Activated naive CD8-positive, alpha-beta T cell (primary cell): ENCODE results near the gene GDF7.

Source experiments
- H3K27ac Mint-ChIP-seq: one replicate; pipeline ENCODE4 v1.8.0; 2021; ENCODE audit warnings: mixed read lengths
- H3K27me3 Mint-ChIP-seq: one replicate; pipeline ENCODE4 v1.8.0; 2021; ENCODE audit warnings: mixed read lengths
- H3K36me3 Mint-ChIP-seq: one replicate; pipeline ENCODE4 v1.8.0; 2021; ENCODE audit warnings: mixed read lengths
- H3K4me1 Mint-ChIP-seq: one replicate; pipeline ENCODE4 v1.8.0; 2021; ENCODE audit warnings: low read depth, mixed read lengths
- H3K4me3 Mint-ChIP-seq: one replicate; pipeline ENCODE4 v1.8.0; 2021; ENCODE audit warnings: mild to moderate bottlenecking, mixed read lengths
- H3K9me3 Mint-ChIP-seq: one replicate; pipeline ENCODE4 v1.8.0; 2021; ENCODE audit warnings: low read depth, mixed read lengths

The GDF7 gene

DNA sequence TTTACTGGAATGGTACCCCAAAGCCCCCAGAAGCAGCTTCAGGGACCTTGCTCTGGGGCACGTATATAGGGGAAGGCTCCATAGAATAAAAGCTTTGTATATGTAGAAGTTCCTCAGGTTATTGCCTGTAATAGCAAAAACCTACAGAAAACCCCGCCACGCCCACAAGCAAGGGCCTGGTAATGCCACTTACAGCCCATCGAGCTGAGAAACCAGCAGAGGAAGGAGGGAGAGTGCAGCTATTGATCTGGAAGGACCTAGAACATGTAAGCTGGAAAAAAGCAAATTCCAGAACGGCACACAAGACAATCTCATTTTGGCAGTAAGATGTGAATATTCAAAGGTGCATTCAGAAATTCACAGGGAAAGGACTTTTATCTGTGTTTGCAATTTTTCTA is 31.8 kb upstream of the GDF7 start:
- Mint-ChIP-seq H3K4me3 (no peak overlapping the region), H3K9me3 (no peaks in the 10 kb centered on the region), H3K27me3 (no peaks in the 10 kb centered on the region), H3K27ac (peak overlapping the region; percentile 2), H3K36me3 (no peaks in the 10 kb centered on the region), H3K4me1 (no peaks in the 10 kb centered on the region)

- no peaks in the 10 kb centered on the region for H3K36me3 Mint-ChIP-seq
These were observed 31.0 kb upstream of the GDF7 start for GRCh38 chr2:20635675-20636584.

DNA sequence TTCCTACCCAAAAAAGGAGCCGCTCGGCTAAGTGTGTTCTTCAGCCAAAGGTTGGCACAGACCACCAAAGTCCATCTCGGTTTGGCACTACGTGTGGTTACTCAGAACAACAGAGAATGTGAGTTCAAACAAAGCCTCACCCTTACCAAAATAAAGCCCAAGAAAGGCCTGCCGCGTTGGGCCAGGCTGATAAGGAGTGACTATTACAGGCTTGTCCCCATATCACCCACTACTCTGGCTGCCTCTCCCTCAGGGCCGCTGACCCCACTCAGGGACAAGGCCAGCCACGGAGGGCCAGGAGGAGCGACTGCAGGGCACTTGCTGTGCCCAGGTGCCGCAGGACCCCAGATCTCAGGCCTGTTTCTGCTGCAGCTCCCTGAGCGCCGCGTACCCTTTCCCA is 29.8 kb upstream of the GDF7 start:
- H3K9me3 Mint-ChIP-seq, result no peaks in the 10 kb centered on the region
- H3K27ac Mint-ChIP-seq, result no peak overlapping the region
- H3K4me3 Mint-ChIP-seq, result no peak overlapping the region
- H3K36me3 Mint-ChIP-seq, result no peaks in the 10 kb centered on the region
- H3K27me3 Mint-ChIP-seq, result no peaks in the 10 kb centered on the region
- no peaks in the 10 kb centered on the region for H3K4me1 Mint-ChIP-seq

More at GRCh38 chr2:20635675-20636584, 31.0 kb upstream of the GDF7 start:
- Mint-ChIP-seq H3K4me3 (no peak overlapping the region), H3K27me3 (no peaks in the 10 kb centered on the region), H3K27ac (no peak overlapping the region), H3K4me1 (no peaks in the 10 kb centered on the region), H3K9me3 (no peaks in the 10 kb centered on the region)

- no peak overlapping the region for H3K4me3 Mint-ChIP-seq
- no peaks in the 10 kb centered on the region for H3K9me3 Mint-ChIP-seq
- H3K27ac Mint-ChIP-seq, result no peak overlapping the region
- no peaks in the 10 kb centered on the region for H3K4me1 Mint-ChIP-seq
- H3K36me3 Mint-ChIP-seq, result no peaks in the 10 kb centered on the region
- no peaks in the 10 kb centered on the region for H3K27me3 Mint-ChIP-seq
These were observed 28.9 kb upstream of the GDF7 start for GRCh38 chr2:20638014-20638413.

DNA sequence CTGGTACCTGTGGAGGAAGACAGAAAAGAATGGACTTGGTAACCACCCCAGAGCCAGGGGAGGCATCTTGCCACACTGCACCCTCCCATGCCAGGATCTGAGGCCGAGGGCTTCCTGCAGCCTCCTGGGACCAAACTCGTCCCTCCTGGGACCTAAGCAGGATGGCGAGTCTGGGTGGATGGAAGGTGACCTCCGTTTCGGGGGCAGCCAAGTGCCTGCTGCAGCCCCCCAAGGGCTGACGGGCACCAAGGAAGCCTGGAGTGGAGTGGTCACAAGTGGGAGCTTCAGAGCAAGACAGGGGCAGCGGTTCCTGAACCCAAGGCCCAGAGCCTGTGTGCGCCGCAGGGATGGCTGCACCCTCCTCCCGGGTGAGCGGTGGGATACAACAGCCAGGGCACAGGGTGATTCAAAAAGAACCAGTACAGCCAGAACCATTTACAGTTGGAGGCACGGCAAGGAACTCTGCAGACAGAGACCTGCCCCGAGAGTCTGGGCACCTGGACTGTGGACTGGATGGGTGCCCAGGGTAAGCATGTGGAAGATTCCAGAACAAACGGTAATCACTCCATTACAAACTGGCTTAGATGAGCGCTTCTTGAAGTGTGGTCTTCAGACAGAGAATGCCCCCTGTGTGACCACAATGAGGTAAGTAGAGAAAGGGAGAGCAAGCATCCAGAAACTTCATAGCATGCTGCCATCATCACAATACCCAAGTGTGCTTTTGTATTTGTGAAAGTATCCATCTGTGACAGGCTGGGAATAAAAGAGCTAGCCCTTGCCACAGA is 28.1 kb upstream of the GDF7 start:
- H3K27ac Mint-ChIP-seq, result no peak overlapping the region
- H3K27me3 Mint-ChIP-seq, result no peaks in the 10 kb centered on the region
- H3K9me3 Mint-ChIP-seq, result no peaks in the 10 kb centered on the region
- H3K4me1 Mint-ChIP-seq, result no peaks in the 10 kb centered on the region
- no peak overlapping the region for H3K4me3 Mint-ChIP-seq
- H3K36me3 Mint-ChIP-seq, result no peaks in the 10 kb centered on the region

DNA sequence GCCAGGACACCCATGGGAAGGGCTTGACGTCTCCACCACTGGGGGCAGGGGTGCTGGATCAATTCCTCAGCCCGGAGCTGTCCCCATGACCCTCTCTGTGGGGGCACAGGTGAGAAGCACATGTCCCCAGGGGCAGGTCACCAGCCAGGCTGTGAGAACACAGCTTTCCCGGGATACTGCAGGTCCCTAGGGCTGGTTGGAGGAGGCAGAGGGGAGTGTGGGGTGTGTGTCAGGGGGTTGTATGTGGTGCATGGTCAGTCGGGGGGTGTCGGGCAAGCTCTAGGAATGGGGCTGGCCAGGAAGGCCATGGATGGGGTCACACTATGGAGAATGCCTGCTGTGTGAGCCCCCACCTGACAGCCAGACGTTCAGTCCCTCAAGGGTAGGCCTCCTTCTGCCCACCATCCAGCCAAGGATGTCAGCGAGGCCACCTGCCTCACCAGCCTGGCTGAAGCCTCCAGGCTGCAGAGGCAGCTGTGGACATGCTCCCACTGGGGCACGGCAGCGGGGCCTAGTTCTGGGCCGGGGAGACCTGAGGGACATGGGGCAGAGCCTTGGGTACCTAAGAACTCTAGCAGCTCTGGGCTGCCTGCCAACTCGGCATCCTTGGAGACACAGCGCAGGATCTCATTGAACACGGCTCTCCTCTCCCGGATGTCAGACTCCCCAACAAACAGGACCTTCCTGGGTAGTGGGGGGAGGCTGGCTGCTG is 26.4 kb upstream of the GDF7 start:
- Mint-ChIP-seq H3K36me3 (no peaks in the 10 kb centered on the region), H3K9me3 (no peaks in the 10 kb centered on the region), H3K4me1 (no peaks in the 10 kb centered on the region), H3K4me3 (no peak overlapping the region), H3K27ac (no peak overlapping the region), H3K27me3 (no peaks in the 10 kb centered on the region)

DNA sequence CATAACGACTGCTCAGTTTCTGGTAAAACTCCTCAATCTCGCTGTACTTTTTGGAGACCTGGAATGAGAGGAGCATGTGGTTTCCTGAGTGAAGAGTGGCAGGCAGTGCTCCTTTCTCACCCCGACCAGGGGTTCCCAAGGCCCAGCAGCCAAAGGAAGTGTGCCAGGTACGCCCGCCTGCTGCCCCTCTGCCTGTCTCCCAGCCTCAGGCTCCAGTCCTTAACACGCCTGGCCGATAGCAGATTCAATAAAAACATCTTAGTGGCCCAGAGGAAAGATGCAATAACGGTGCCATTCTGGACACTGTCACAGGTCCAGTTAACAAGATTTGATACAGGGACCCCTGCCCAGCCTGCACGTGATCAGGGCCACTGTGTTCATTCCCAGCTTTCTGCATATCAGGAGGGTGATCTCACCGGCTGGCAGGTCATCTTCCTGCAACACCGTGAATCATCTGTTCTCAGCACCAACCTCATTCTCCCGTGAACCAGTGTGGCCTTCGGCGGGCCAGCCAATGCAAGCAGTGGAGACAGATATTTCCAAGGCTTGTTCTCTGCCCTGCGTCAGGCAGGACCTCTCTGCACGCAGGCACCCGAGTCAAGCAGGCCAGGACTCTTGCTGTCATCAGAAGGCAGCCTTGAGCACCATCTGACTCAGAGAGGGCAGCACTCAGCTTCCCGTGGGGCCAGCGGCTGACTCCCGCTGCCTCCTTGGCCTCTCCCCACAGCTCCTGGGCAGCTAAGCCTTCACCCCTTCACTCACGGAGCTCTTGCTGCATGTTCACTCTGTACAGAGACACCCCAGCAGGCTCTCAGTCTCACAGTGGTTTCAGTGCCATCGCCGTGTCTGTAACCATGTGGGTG is 25.6 kb upstream of the GDF7 start:
- Mint-ChIP-seq H3K4me3 (no peak overlapping the region), H3K27ac (no peak overlapping the region), H3K9me3 (no peaks in the 10 kb centered on the region), H3K27me3 (no peaks in the 10 kb centered on the region), H3K36me3 (no peaks in the 10 kb centered on the region), H3K4me1 (no peaks in the 10 kb centered on the region)

DNA sequence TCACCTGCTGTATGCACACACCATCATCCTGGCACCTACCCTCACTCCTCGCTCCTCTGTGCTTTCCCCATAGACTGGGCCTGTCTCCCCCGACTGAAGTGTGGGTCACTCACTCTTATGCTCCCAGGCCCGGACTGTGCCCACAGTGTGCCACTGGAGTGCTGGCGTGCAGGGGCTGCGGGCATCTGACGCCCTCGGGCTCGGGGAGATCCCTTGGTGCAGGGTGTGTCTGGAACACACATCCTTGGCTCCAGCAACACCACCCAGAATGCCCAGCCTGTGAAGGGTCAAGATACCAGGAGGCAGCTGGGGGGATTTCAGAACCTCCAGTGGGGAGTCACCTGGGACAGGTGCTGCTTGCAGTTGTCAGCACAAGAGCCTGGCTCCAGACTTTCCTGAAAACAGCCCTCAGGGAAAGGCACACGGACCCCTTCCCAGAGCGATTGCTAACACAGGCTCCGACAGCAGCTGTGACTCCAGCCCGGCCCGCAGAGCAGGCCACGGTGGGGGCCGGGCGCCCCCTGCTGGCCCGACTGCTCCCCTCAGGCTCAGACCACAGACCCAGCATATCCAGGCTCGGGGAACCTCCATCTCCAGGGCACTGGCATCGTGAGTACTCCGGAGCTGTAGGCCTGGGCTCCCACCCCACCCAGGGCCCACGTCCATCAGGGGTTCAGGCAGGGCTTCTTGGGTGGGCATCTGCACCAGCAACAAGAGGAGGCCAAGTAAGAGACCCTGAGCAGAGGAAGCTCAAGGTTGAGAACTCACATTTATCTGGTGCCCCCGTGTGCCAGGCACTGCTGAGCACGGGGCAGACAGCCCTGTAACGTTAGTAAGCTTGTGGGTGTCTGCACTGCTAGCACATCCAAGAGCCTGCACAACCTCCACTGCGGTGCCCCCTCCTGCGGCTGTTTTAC is 24.6 kb upstream of the GDF7 start:
- Mint-ChIP-seq H3K27ac (no peak overlapping the region), H3K4me3 (no peak overlapping the region), H3K36me3 (no peaks in the 10 kb centered on the region), H3K9me3 (no peaks in the 10 kb centered on the region), H3K4me1 (no peaks in the 10 kb centered on the region), H3K27me3 (no peaks in the 10 kb centered on the region)

DNA sequence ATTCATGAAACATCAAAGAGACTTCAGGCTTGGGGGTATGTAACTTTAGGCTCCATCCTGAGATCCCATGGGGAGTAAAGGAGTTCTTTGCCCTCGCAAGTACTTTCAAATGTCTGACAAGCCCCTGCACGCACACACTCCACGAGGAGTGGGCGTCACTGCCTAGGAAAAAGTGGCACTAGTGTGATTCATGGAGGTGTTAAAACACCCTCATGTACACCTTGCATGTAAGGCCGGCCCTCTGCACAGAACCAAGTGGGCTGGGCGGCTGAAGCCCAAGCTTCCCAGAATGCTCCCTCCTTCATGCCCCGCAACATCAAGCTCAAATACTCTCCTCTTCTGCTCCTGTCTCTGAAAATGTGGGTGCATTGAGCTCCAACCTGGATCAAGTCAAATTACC is 23.9 kb upstream of the GDF7 start:
- no peak overlapping the region for H3K4me3 Mint-ChIP-seq
- H3K27ac Mint-ChIP-seq, result no peak overlapping the region
- H3K4me1 Mint-ChIP-seq, result peaks cover 2% of the 10 kb centered on the region
- H3K9me3 Mint-ChIP-seq, result no peaks in the 10 kb centered on the region
- H3K36me3 Mint-ChIP-seq, result no peaks in the 10 kb centered on the region
- H3K27me3 Mint-ChIP-seq, result no peaks in the 10 kb centered on the region

DNA sequence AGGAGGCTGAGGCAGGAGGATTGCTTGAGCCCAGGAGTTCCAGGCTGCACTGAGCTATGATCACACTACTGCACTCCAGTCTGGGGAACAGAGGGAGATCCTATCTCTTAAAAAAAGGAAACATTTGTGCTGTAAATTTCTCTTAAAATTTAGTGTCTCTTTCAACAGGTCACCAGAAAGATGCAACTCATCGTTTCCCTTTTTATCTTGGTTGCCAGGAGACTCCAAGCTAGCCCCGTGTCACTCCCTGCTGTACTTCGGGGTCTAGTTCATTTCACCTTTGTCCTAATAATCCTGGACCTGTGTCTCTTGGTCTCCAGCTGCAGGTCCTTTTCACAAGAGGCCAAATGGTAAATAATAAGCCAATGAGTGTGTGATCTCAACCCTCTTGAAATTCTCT is 23.1 kb upstream of the GDF7 start:
- peaks cover 8% of the 10 kb centered on the region for H3K4me1 Mint-ChIP-seq
- H3K27ac Mint-ChIP-seq, result no peak overlapping the region
- H3K36me3 Mint-ChIP-seq, result no peaks in the 10 kb centered on the region
- no peak overlapping the region for H3K4me3 Mint-ChIP-seq
- no peaks in the 10 kb centered on the region for H3K9me3 Mint-ChIP-seq
- no peaks in the 10 kb centered on the region for H3K27me3 Mint-ChIP-seq

DNA sequence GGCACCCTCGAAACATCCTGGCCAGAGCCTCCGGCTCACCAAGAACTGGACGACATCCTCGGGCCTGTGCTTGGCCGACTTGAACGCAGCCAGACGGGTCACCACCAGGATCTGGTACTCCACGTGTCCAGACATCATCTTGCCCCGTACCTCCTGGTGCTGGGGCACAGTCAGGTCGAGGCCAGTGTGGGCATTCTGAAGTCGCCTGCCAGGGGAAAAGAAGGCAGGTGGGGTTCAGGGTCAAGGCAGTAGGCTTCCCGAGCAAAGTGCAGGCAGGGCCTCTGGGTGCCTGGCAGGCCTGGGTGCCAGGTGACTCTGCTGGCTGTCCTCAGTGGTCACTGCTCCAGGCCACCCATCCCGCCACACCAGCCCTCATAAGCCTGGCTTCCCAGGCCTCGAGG is 21.6 kb upstream of the GDF7 start:
- Mint-ChIP-seq H3K27ac (no peak overlapping the region), H3K9me3 (no peaks in the 10 kb centered on the region), H3K4me1 (peaks cover 20% of the 10 kb centered on the region), H3K36me3 (no peaks in the 10 kb centered on the region), H3K27me3 (no peaks in the 10 kb centered on the region), H3K4me3 (no peak overlapping the region)

- no peak overlapping the region for H3K4me3 Mint-ChIP-seq
- H3K9me3 Mint-ChIP-seq, result no peaks in the 10 kb centered on the region
- H3K27me3 Mint-ChIP-seq, result no peaks in the 10 kb centered on the region
- no peak overlapping the region for H3K27ac Mint-ChIP-seq
- H3K36me3 Mint-ChIP-seq, result no peaks in the 10 kb centered on the region
- peaks cover 22% of the 10 kb centered on the region for H3K4me1 Mint-ChIP-seq
These were observed 21.2 kb upstream of the GDF7 start for GRCh38 chr2:20645761-20646160.

- Mint-ChIP-seq H3K4me3 (no peak overlapping the region), H3K27ac (no peak overlapping the region), H3K9me3 (no peaks in the 10 kb centered on the region), H3K36me3 (no peaks in the 10 kb centered on the region), H3K27me3 (no peaks in the 10 kb centered on the region), H3K4me1 (peaks cover 25% of the 10 kb centered on the region)
These were observed 20.5 kb upstream of the GDF7 start for GRCh38 chr2:20646446-20646845.
